Heart right ventricle (tissue), 16 donors: ENCODE data around the gene DOCK2. TPM values are rescaled to one million over a fixed set of nuclear protein-coding genes. Genes with fewer than 3 reads are reported as not detected.

ENCODE experiments used
- ATAC-seq, 8 donors: fragments of 200-7000 bp; cut with Tn5 transposase; one replicate each; pipeline ENCODE4 v1.9.1; 2020; ENCODE audit warnings: mild to moderate bottlenecking in 8 of 8, moderate library complexity in 8 of 8, moderate number of reproducible peaks in 1 of 8
- DNase-seq, 2 donors: peaks; one replicate each; pipeline ENCODE4 v3.0.0-alpha.2; 2020
- H3K27ac ChIP-seq, 10 donors: fragments of 200-600 bp; sonication (generic) in 2 of 10; one replicate each; pipeline versions ENCODE4 v1.5.0 to v1.8.0; 2020 to 2022; ENCODE audit warnings: mild to moderate bottlenecking in 3 of 10
- H3K27me3 ChIP-seq, 7 donors: fragments of 200-600 bp; one replicate each; pipeline ENCODE4 v1.8.0; 2021 to 2022; ENCODE audit warnings: mild to moderate bottlenecking in 2 of 7
- H3K36me3 ChIP-seq, 9 donors: fragments of 200-600 bp; sonication (generic) in 1 of 9; one replicate each; pipeline versions ENCODE4 v1.5.0 to v1.8.0; 2020 to 2022; ENCODE audit warnings: mild to moderate bottlenecking in 2 of 9
- H3K4me1 ChIP-seq, 9 donors: fragments of 200-600 bp; sonication (generic) in 1 of 9; one replicate each; pipeline versions ENCODE4 v1.5.0 to v1.8.0; 2020 to 2022; ENCODE audit warnings: mild to moderate bottlenecking in 4 of 9
- H3K4me3 ChIP-seq, 10 donors: fragments of 200-600 bp; sonication (generic) in 2 of 10; one replicate each; pipeline versions ENCODE4 v1.5.0 to v1.8.0; 2020 to 2022; ENCODE audit warnings: mild to moderate bottlenecking in 7 of 10, moderate library complexity in 2 of 10
- H3K9me3 ChIP-seq, 11 donors: fragments of 200-600 bp in 10 of 11; sonication (generic) in 2 of 11; one replicate each; pipeline versions ENCODE4 v1.5.0 to v1.8.0; 2013 to 2022; ENCODE audit warnings: mild to moderate bottlenecking in 2 of 11, control low read depth in 1 of 11, moderate library complexity in 1 of 11
- CTCF ChIP-seq, 9 donors: fragments of 200-600 bp; sonication (generic) in 2 of 9; IDR thresholded peaks; one replicate each; pipeline versions ENCODE4 v1.5.0 to v1.8.0; 2021 to 2022; ENCODE audit warnings: antibody characterized with exemption in 9 of 9, mild to moderate bottlenecking in 5 of 9, moderate library complexity in 1 of 9
- WGBS, 2 donors: extraction: QIAGEN DNeasy Blood & Tissue Kit; methylation state at CpG; one replicate each; pipeline ENCODE4 v1.1.7; 2013; ENCODE audit warnings: inconsistent platforms in 1 of 2; 5-methylcytosine and 5-hydroxymethylcytosine counted together
- intact Hi-C, 10 donors: fragments of 100-400 bp; cut with DNase I; formaldehyde crosslinking; loops; one replicate each; pipeline versions ENCODE4 v1.11.1 to v1.14.2; 2022
- polyA plus RNA-seq, 2 donors: library from polyadenylated mRNA; stranded (reverse); fragments of 200-250 nt; gene quantifications; one replicate each; pipeline ENCODE4 v1.2.3, GENCODE V29; 2013
- total RNA-seq, 10 donors: library from RNA; stranded (reverse); fragmentation: NEBNext Ultra II Directional in 3 of 10; extraction: Animal tissue kit (Norgen Biotek cat#: 25700) in 3 of 10; gene quantifications; one replicate each; pipeline versions ENCODE4 v1.2.1 to v1.2.4, GENCODE V29; 2021 to 2023
- donor health status: Arrhythmogenic right ventricular cardiomyopathy.
- donor health status: ischemic (EF 13 %, LVEDD 7.1; RV severe dilation, severe dysfunction).
- donor health status: healthy with polysubstance abuse.
- donor health status: DM: no; HTN: yes; CAD: no.
- donor health status: DM: no; HTN: no; CAD: no.
- donor health status: ischemic (EF 25% LVEDD 6.9; RV normal size, moderate dysfunction).
- donor health status: ischemic (EF 25% LVEDD 5.7; RV mildly dilated, moderate dysfunction).
- donor health status: healthy.
- donor health status: DM: yes; HTN: yes; CAD: no.
- donor health status: Ischemic cardiomyopathy.
- donor health status: ischemic (EF 35%, LVEDD 5.7; RV mildly dilated, moderate dysfunction).
- donor health status: nonischemic (EF 11% LVEDD 7.7; RV severe dilation, severe dysfunction).
- donor health status: DM: yes; HTN: yes; CAD: no.
- donor health status: PGD.
- donor health status: ischemic (EF 29% LVEDD 5.4; RV normal size, mild dysfunction).
- donor health status: nonischemic (EF 23%, LVEDD 6.1; RV moderate dilation, normal function).

Gene DOCK2
- total and polyA plus RNA-seq, 12 donors = 1.2 to 24.6 (median 4.2) TPM

- Histone ChIP-seq H3K4me3 (no peak overlapping the region), H3K9me3 (no peaks in the 10 kb centered on the region), H3K27ac (no peak overlapping the region), H3K4me1 (no peaks in the 10 kb centered on the region), H3K36me3 (peaks cover 0 to 91% (median 0%) of the 10 kb centered on the region in 9 donors), H3K27me3 (peaks cover 0 to 23% (median 4%) of the 10 kb centered on the region in 7 donors)
- intact Hi-C loops = loop anchor here in 1 of 10 donors (10.0 kb wide), 1 partner anchor 344 kb away; no protein-coding TSS in a partner anchor
- DNase-seq (no peak), ATAC-seq (no peak)
- no peak for TF ChIP-seq CTCF (IDR thresholded peaks at IDR 0.05)
- 77 to 84% methylated on average over 8 of the region's 8 CpGs for WGBS, 2 donors
Measured at GRCh38 chr5:170080786-170081445, 443.8 kb downstream of the DOCK2 start.

GRCh38 chr5:170081616-170082015 lies 444.5 kb downstream of the DOCK2 start:
- TF ChIP-seq CTCF (IDR thresholded peaks at IDR 0.05) = no peak
- H3K4me3 ChIP-seq = no peak overlapping the region
- H3K36me3 ChIP-seq = peaks cover 0 to 87% (median 0%) of the 10 kb centered on the region in 9 donors
- H3K4me1 ChIP-seq = no peaks in the 10 kb centered on the region
- H3K9me3 ChIP-seq = no peaks in the 10 kb centered on the region
- no peak overlapping the region for H3K27ac ChIP-seq
- peaks cover 0 to 17% (median 4%) of the 10 kb centered on the region in 7 donors for H3K27me3 ChIP-seq
- DNase-seq = no peak
- intact Hi-C loops = loop anchor here in 1 of 10 donors (10.0 kb wide), 1 partner anchor 343 kb away; no protein-coding TSS in a partner anchor
- no peak for ATAC-seq
- 87 to 91% methylated on average over 4 of the region's 4 CpGs for WGBS, 2 donors

DNA sequence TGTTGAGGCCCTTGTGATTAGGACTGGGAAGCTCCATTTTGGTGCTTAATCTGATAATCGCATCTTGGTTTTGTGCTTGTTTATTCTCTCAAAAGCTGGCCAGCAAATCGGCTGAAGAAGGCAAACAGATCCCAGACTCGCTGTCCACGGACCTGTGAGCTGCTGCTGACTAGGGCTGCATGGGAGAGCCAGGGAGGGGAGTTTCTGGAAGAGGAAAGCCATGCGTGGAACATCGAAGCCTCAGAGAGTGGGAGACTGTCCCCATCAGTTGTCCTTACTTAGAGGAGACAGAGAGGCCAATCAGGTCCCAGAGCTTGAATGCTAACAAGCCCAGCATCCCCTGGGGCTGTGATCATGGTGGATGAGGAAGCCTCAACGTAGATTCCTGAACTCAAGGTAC lies 445.6 kb downstream of the DOCK2 start:
- Histone ChIP-seq H3K27ac (no peak overlapping the region), H3K4me1 (no peaks in the 10 kb centered on the region), H3K9me3 (no peaks in the 10 kb centered on the region), H3K4me3 (no peak overlapping the region), H3K27me3 (peaks cover 0 to 15% (median 4%) of the 10 kb centered on the region in 7 donors), H3K36me3 (peaks cover 0 to 76% (median 0%) of the 10 kb centered on the region in 9 donors)
- 91 to 93% methylated on average over 7 of the region's 7 CpGs for WGBS, 2 donors
- TF ChIP-seq CTCF (IDR thresholded peaks at IDR 0.05) = no peak
- intact Hi-C loops = loop anchor here in 1 of 10 donors (10.0 kb wide), 1 partner anchor 342 kb away; no protein-coding TSS in a partner anchor
- DNase-seq = no peak
- ATAC-seq = no peak

GRCh38 chr5:170087168-170087817 lies 450.2 kb downstream of the DOCK2 start:
- Histone ChIP-seq H3K9me3 (no peaks in the 10 kb centered on the region), H3K27ac (no peak overlapping the region), H3K4me1 (no peaks in the 10 kb centered on the region), H3K4me3 (no peak overlapping the region), H3K27me3 (peaks cover 0 to 20% (median 0%) of the 10 kb centered on the region in 7 donors), H3K36me3 (peaks cover 0 to 30% (median 0%) of the 10 kb centered on the region in 9 donors)
- no peak for ATAC-seq
- no peak for TF ChIP-seq CTCF (IDR thresholded peaks at IDR 0.05)
- WGBS, 2 donors = 79 to 82% methylated on average over 3 of the region's 3 CpGs
- intact Hi-C loops = loop anchor here in 1 of 10 donors (10.0 kb wide), 1 partner anchor 338 kb away; no protein-coding TSS in a partner anchor
- no peak for DNase-seq
